ENCODE data around the gene FGF13.

FGF13 gene

DNA sequence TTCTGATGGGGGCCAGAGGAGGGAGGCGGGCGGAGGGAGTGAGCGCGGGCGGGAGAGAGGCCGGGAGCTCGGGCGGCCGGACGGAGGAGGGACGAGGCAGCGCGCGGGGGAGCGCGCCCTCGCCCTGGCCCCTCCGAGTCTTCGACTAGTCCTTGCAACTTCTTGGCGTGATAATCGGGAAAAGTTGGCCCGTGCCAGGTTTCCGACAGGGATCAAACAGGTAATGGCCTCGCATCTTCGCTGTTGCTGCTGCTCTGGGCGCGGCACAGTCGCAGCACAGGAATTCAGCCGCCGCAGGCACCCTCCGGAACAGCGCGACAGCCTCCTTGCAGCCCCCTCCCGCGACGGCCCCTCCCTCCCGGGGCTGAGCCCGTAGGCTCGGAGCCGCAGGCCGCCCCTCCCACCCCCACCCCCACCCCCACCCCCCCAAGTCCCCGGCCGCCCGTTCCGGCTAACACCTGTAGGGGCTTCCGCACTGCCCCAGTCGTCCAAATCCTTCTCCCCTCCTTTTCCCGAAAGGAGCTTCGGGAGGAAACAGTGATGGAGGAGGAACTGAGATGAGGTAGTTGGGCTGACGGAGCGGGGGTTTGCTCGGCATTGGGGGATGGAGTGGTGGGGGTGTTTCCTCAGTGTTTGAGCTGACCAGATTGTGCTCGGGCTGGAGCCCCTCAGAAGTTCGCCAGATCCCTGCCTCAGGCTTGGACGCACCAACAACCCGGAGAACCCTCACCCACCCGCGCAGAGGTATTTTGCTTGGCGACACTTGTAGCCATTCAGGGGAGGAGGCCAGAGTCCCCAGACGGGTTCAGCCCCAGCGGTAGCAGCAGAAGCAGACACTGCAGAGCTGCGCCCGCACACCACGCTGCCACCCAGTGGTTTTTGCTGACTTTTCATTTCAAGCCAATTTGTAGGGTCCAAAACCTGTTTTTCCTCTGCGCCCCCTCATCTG is at the start of gene FGF13:
TSS of gene FGF13 (minus strand) at position 319 of the 949 bp plus-strand sequence. CDS start 714 bp downstream, outside the sequence.
- H3K4me1 ChIP-seq (ENCODE audit: control insufficient read depth, insufficient read depth, low read length), result no peaks in the 10 kb centered on the region
- H3K27me3 ChIP-seq (ENCODE audit: control insufficient read depth, insufficient read depth, low read length), result peaks cover 6% of the 10 kb centered on the region
- H3K9me3 ChIP-seq (ENCODE audit: control insufficient read depth, low read length), result no peaks in the 10 kb centered on the region
- no peak within 1 kb of the TSS for H3K4me3 ChIP-seq (ENCODE audit: low read length)
- H3K9ac ChIP-seq (ENCODE audit: low read length), result no peak within 1 kb of the TSS
- H3K36me3 ChIP-seq (ENCODE audit: control insufficient read depth, insufficient read depth, low read length), result no peaks in the 10 kb centered on the region

GRCh38 chrX:138759217-138759943 is 47.9 kb upstream of the FGF13 start:
- H3K27me3 ChIP-seq (ENCODE audit: control insufficient read depth, insufficient read depth, low read length), result no peaks in the 10 kb centered on the region
- no peaks in the 10 kb centered on the region for H3K4me1 ChIP-seq (ENCODE audit: control insufficient read depth, insufficient read depth, low read length)
- H3K9ac ChIP-seq (ENCODE audit: low read length), result no peak overlapping the region
- H3K9me3 ChIP-seq (ENCODE audit: control insufficient read depth, low read length), result no peaks in the 10 kb centered on the region
- H3K36me3 ChIP-seq (ENCODE audit: control insufficient read depth, insufficient read depth, low read length), result no peaks in the 10 kb centered on the region
- H3K4me3 ChIP-seq (ENCODE audit: low read length), result no peak overlapping the region

DNA sequence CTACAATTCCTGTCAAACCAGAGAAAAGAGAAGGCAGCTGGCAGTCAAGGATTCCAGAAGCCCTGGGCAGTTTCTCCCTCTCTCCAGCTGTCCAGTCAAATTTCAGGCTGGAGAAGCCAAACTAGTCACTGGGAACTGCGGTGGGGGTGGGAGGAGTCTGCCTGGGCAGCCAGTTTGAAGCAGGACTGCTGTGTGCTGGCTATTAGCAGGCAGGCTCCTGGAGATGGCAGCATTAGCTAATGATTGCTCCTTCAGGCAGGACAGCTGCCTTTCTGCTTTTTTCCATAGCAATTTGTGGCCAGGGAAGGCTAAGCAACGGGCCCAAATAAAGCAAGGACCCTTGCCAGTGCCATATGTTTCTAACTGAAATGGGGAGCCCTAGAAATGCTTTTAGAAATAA is 44.7 kb upstream of the FGF13 start:
- Histone ChIP-seq H3K4me3 (ENCODE audit: low read length) (no peak overlapping the region), H3K9ac (ENCODE audit: low read length) (no peak overlapping the region), H3K27me3 (ENCODE audit: control insufficient read depth, insufficient read depth, low read length) (no peaks in the 10 kb centered on the region), H3K36me3 (ENCODE audit: control insufficient read depth, insufficient read depth, low read length) (no peaks in the 10 kb centered on the region), H3K4me1 (ENCODE audit: control insufficient read depth, insufficient read depth, low read length) (no peaks in the 10 kb centered on the region), H3K9me3 (ENCODE audit: control insufficient read depth, low read length) (no peaks in the 10 kb centered on the region)

GRCh38 chrX:138754861-138755260 is 43.3 kb upstream of the FGF13 start:
- Histone ChIP-seq H3K36me3 (ENCODE audit: control insufficient read depth, insufficient read depth, low read length) (no peaks in the 10 kb centered on the region), H3K27me3 (ENCODE audit: control insufficient read depth, insufficient read depth, low read length) (no peaks in the 10 kb centered on the region), H3K9ac (ENCODE audit: low read length) (no peak overlapping the region)

DNA sequence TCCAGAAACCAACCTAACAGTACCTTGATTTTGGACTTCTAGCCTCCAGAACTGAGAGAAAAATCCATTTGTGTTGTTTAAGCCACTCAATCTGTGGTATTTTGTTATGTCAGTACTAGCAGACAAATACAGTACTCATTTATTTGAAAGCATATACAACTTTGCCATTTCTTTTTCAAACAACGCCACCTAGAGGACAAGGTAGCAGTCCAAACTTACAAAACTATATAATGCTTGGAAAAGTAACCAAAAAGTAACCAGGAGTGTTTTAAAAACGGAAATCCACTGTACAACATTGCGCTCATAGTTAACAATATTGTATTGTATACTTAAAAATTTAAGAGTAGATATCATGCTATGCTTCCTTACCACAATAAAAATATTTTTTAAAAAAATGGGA is 37.0 kb upstream of the FGF13 start:
- H3K9me3 ChIP-seq (ENCODE audit: control insufficient read depth, low read length), result no peaks in the 10 kb centered on the region
- no peaks in the 10 kb centered on the region for H3K27me3 ChIP-seq (ENCODE audit: control insufficient read depth, insufficient read depth, low read length)
- no peaks in the 10 kb centered on the region for H3K36me3 ChIP-seq (ENCODE audit: control insufficient read depth, insufficient read depth, low read length)
- H3K4me1 ChIP-seq (ENCODE audit: control insufficient read depth, insufficient read depth, low read length), result no peaks in the 10 kb centered on the region
- no peak overlapping the region for H3K4me3 ChIP-seq (ENCODE audit: low read length)
- no peak overlapping the region for H3K9ac ChIP-seq (ENCODE audit: low read length)

More at GRCh38 chrX:138754861-138755260, 43.3 kb upstream of the FGF13 start:
- no peaks in the 10 kb centered on the region for H3K9me3 ChIP-seq (ENCODE audit: control insufficient read depth, low read length)
- H3K4me3 ChIP-seq (ENCODE audit: low read length), result no peak overlapping the region
- H3K4me1 ChIP-seq (ENCODE audit: control insufficient read depth, insufficient read depth, low read length), result no peaks in the 10 kb centered on the region

DNA sequence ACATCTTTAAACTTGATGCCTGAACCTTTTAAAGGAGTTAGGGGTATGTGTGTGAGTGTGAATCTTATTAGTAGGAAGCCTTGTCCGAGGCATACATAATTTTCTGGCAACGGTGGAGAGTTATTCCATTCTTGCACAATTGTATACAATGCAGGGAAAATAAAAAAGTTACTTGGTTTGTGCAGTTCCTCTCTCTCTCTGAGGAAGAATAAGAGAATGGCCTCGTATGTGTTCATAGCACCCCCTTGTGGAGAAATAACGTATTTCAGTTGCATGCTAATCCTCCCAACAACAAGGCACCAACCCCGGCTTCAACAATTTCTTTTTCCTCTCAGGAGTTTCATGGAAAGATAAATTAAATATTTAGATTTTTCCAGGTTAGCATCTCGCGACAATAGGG is 33.7 kb upstream of the FGF13 start:
- Histone ChIP-seq H3K27me3 (ENCODE audit: control insufficient read depth, insufficient read depth, low read length) (no peaks in the 10 kb centered on the region), H3K36me3 (ENCODE audit: control insufficient read depth, insufficient read depth, low read length) (no peaks in the 10 kb centered on the region), H3K9ac (ENCODE audit: low read length) (no peak overlapping the region), H3K9me3 (ENCODE audit: control insufficient read depth, low read length) (no peaks in the 10 kb centered on the region), H3K4me3 (ENCODE audit: low read length) (no peak overlapping the region), H3K4me1 (ENCODE audit: control insufficient read depth, insufficient read depth, low read length) (no peaks in the 10 kb centered on the region)

GRCh38 chrX:138742217-138742616 is 30.7 kb upstream of the FGF13 start:
- Histone ChIP-seq H3K9me3 (ENCODE audit: control insufficient read depth, low read length) (no peaks in the 10 kb centered on the region), H3K4me1 (ENCODE audit: control insufficient read depth, insufficient read depth, low read length) (no peaks in the 10 kb centered on the region), H3K36me3 (ENCODE audit: control insufficient read depth, insufficient read depth, low read length) (no peaks in the 10 kb centered on the region), H3K27me3 (ENCODE audit: control insufficient read depth, insufficient read depth, low read length) (no peaks in the 10 kb centered on the region), H3K9ac (ENCODE audit: low read length) (no peak overlapping the region), H3K4me3 (ENCODE audit: low read length) (no peak overlapping the region)

GRCh38 chrX:138740341-138740740 is 28.8 kb upstream of the FGF13 start:
- Histone ChIP-seq H3K4me1 (ENCODE audit: control insufficient read depth, insufficient read depth, low read length) (no peaks in the 10 kb centered on the region), H3K4me3 (ENCODE audit: low read length) (no peak overlapping the region), H3K9me3 (ENCODE audit: control insufficient read depth, low read length) (no peaks in the 10 kb centered on the region), H3K27me3 (ENCODE audit: control insufficient read depth, insufficient read depth, low read length) (no peaks in the 10 kb centered on the region), H3K36me3 (ENCODE audit: control insufficient read depth, insufficient read depth, low read length) (no peaks in the 10 kb centered on the region), H3K9ac (ENCODE audit: low read length) (no peak overlapping the region)

GRCh38 chrX:138723301-138723700 is 11.8 kb upstream of the FGF13 start:
- Histone ChIP-seq H3K4me3 (ENCODE audit: low read length) (no peak overlapping the region), H3K27me3 (ENCODE audit: control insufficient read depth, insufficient read depth, low read length) (no peaks in the 10 kb centered on the region), H3K9ac (ENCODE audit: low read length) (no peak overlapping the region), H3K9me3 (ENCODE audit: control insufficient read depth, low read length) (no peaks in the 10 kb centered on the region), H3K36me3 (ENCODE audit: control insufficient read depth, insufficient read depth, low read length) (no peaks in the 10 kb centered on the region), H3K4me1 (ENCODE audit: control insufficient read depth, insufficient read depth, low read length) (no peaks in the 10 kb centered on the region)

DNA sequence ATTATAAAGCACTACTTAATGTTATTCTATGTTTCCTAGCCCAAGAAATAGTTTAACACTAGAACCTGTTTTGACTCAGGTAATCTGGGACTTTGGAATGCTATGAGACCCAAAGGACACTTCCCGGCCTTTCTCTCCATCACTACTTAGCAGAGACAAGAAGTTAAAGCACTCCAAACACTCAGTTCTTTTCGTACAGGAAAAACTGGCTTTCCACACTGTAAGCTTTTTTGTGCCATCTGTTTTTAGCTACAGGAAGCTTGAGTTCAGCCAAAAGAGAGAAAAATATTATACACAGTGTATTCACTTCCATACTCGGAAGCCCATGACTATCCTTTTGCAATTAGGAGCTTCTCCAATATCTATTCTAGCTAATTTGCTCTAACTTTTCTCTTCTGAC is 7.9 kb upstream of the FGF13 start:
- Histone ChIP-seq H3K4me3 (ENCODE audit: low read length) (no peak overlapping the region), H3K4me1 (ENCODE audit: control insufficient read depth, insufficient read depth, low read length) (no peaks in the 10 kb centered on the region), H3K27me3 (ENCODE audit: control insufficient read depth, insufficient read depth, low read length) (no peaks in the 10 kb centered on the region), H3K9ac (ENCODE audit: low read length) (no peak overlapping the region), H3K9me3 (ENCODE audit: control insufficient read depth, low read length) (no peaks in the 10 kb centered on the region), H3K36me3 (ENCODE audit: control insufficient read depth, insufficient read depth, low read length) (no peaks in the 10 kb centered on the region)

DNA sequence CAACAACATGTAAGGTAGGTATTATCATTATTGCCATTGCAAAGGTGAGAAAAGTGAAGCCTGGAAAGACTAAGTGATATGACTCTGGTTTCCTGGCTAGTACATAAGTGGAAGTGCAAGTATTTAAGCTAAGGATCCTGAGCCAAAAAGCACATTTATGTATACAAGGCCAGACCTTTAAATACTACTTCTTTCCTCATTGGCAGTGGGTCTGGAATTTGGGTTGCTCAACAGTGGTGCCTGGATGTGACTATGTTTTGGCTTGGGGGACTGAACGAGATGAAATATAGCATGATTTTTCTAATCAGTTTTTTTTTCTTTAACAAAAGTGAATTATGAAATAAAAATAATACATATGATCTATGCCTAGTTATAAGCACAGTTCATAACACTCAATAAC is 7.4 kb upstream of the FGF13 start:
- Histone ChIP-seq H3K9ac (ENCODE audit: low read length) (no peak overlapping the region), H3K4me3 (ENCODE audit: low read length) (no peak overlapping the region), H3K27me3 (ENCODE audit: control insufficient read depth, insufficient read depth, low read length) (no peaks in the 10 kb centered on the region), H3K4me1 (ENCODE audit: control insufficient read depth, insufficient read depth, low read length) (no peaks in the 10 kb centered on the region), H3K9me3 (ENCODE audit: control insufficient read depth, low read length) (no peaks in the 10 kb centered on the region), H3K36me3 (ENCODE audit: control insufficient read depth, insufficient read depth, low read length) (no peaks in the 10 kb centered on the region)

GRCh38 chrX:138710866-138711341 is 613 bp downstream of the FGF13 start:
- Histone ChIP-seq H3K36me3 (ENCODE audit: control insufficient read depth, insufficient read depth, low read length) (no peaks in the 10 kb centered on the region), H3K9ac (ENCODE audit: low read length) (no peak overlapping the region), H3K27me3 (ENCODE audit: control insufficient read depth, insufficient read depth, low read length) (peaks cover 6% of the 10 kb centered on the region), H3K9me3 (ENCODE audit: control insufficient read depth, low read length) (no peaks in the 10 kb centered on the region), H3K4me1 (ENCODE audit: control insufficient read depth, insufficient read depth, low read length) (no peaks in the 10 kb centered on the region), H3K4me3 (ENCODE audit: low read length) (no peak overlapping the region)

Data from mucosa of stomach (tissue), 1 donor.